Choroid plexus epithelial cell (primary cell): ENCODE measurements around the gene CYP21A2.
"Not testable (repeated sequence)": the region's sequence is repeated elsewhere in the genome, so short reads cannot be mapped to it uniquely, and the experiment has no call there.

Source experiments
- DNase-seq: peaks from one replicate; pipeline ENCODE4 v3.0.0-alpha.2; 2010; ENCODE audit warnings: low read depth
- H3K4me3 ChIP-seq: 2 replicates; pipeline ENCODE4 v1.5.1; 2011; ENCODE audit warnings: low read depth, mild to moderate bottlenecking, control low read depth, low read length, moderate library complexity
- CTCF ChIP-seq: conservative IDR thresholded peaks from 2 replicates; pipeline ENCODE4 v1.5.1; 2011; ENCODE audit warnings: low read depth, mild to moderate bottlenecking, control low read depth, inconsistent platforms, low read length, moderate library complexity

Gene CYP21A2

GRCh38 chr6:32045811-32046449 lies 7.7 kb downstream of the CYP21A2 start:
- TF ChIP-seq CTCF = no peak
- no peak overlapping the region for H3K4me3 ChIP-seq
- no peak for DNase-seq

GRCh38 chr6:32046450-32047083 lies 8.4 kb downstream of the CYP21A2 start:
- DNase-seq = peak; percentile 39
- H3K4me3 ChIP-seq = no peak overlapping the region
- no peak for TF ChIP-seq CTCF

GRCh38 chr6:32047084-32047478 lies 8.9 kb downstream of the CYP21A2 start:
- peak; percentile 18 for DNase-seq

GRCh38 chr6:32047539-32047854 lies 9.3 kb downstream of the CYP21A2 start:
- no peak overlapping the region for H3K4me3 ChIP-seq
- DNase-seq = no peak
- no peak for TF ChIP-seq CTCF

More at GRCh38 chr6:32047084-32047478, 8.9 kb downstream of the CYP21A2 start:
- H3K4me3 ChIP-seq = no peak overlapping the region
- no peak for TF ChIP-seq CTCF

- peak; percentile 61 for DNase-seq
- TF ChIP-seq CTCF = peak; percentile 85
- no peak overlapping the region for H3K4me3 ChIP-seq
Measured at GRCh38 chr6:32047855-32048766, 9.9 kb downstream of the CYP21A2 start.

- not testable (repeated sequence) for DNase-seq, H3K4me3 ChIP-seq
Measured at GRCh38 chr6:32049149-32049548, 10.9 kb downstream of the CYP21A2 start.

GRCh38 chr6:32049736-32050135 lies 11.5 kb downstream of the CYP21A2 start:
- DNase-seq, H3K4me3 ChIP-seq: not testable (repeated sequence)
